Left lung (tissue), 10 donors: ENCODE results near the gene DDIAS. TPM values are rescaled to one million over a fixed set of nuclear protein-coding genes. Genes with fewer than 3 reads are reported as not detected.

ENCODE experiments used
- ATAC-seq: fragments of 200-7000 bp; cut with Tn5 transposase; one replicate; pipeline ENCODE4 v1.9.1; 2020; ENCODE audit warnings: moderate library complexity
- DNase-seq, 4 donors: peaks; one replicate each; pipeline ENCODE4 v3.0.0-alpha.2; 2013 to 2020
- H3K27ac ChIP-seq, 2 donors: fragments of 200-600 bp; sonication (generic) in 1 of 2; one replicate each; pipeline versions ENCODE4 v1.5.0 to v1.8.0; 2020 to 2021
- H3K27me3 ChIP-seq, 2 donors: fragments of 200-600 bp; sonication (generic) in 1 of 2; one replicate each; pipeline versions ENCODE4 v1.5.0 to v1.8.0; 2020 to 2021
- H3K36me3 ChIP-seq, 2 donors: fragments of 200-600 bp; sonication (generic) in 1 of 2; one replicate each; pipeline versions ENCODE4 v1.5.0 to v1.8.0; 2020 to 2021
- H3K4me1 ChIP-seq, 2 donors: fragments of 200-600 bp; one replicate each; pipeline ENCODE4 v1.8.0; 2021
- H3K4me3 ChIP-seq, 2 donors: fragments of 200-600 bp; sonication (generic) in 1 of 2; one replicate each; pipeline versions ENCODE4 v1.5.0 to v1.8.0; 2020 to 2021; ENCODE audit warnings: mild to moderate bottlenecking in 1 of 2
- H3K9me3 ChIP-seq, 2 donors: fragments of 200-600 bp; sonication (generic) in 1 of 2; one replicate each; pipeline versions ENCODE4 v1.5.0 to v1.8.0; 2020 to 2021
- CTCF ChIP-seq, 2 donors: fragments of 200-600 bp; sonication (generic) in 1 of 2; IDR thresholded peaks; one replicate each; pipeline versions ENCODE4 v1.5.0 to v1.8.0; 2021; ENCODE audit warnings: antibody characterized with exemption in 2 of 2
- intact Hi-C, 2 donors: fragments of 100-400 bp; cut with DNase I; formaldehyde crosslinking; loops; one replicate each; pipeline versions ENCODE4 v1.11.2 to v1.14.2; 2022
- polyA plus RNA-seq, 6 donors: library from polyadenylated mRNA; unstranded; fragments of 120-200 nt; gene quantifications; one replicate each; pipeline ENCODE4 v1.2.1, GENCODE V29; 2013; ENCODE audit not compliant: insufficient read length in 6 of 6
- total RNA-seq, 2 donors: library from RNA; stranded (reverse); fragmentation: NEBNext Ultra II Directional; extraction: Animal tissue kit (Norgen Biotek cat#: 25700); gene quantifications; one replicate each; pipeline ENCODE4 v1.2.1, GENCODE V29; 2021
- donor health status: DM: no; HTN: yes; CAD: no.
- donor health status: DM: no; HTN: no; CAD: no.

DDIAS gene
- total and polyA plus RNA-seq, 8 donors: 2.9 to 7.3 (median 5.3) TPM

GRCh38 chr11:82972103-82972502 lies 70.6 kb downstream of the DDIAS start:
- DNase-seq (no peak), ATAC-seq (no peak)
- H3K36me3 ChIP-seq: no peaks in the 10 kb centered on the region
- no peaks in the 10 kb centered on the region for H3K27me3 ChIP-seq
- no peaks in the 10 kb centered on the region for H3K4me1 ChIP-seq
- no peak overlapping the region for H3K27ac ChIP-seq
- no peak for TF ChIP-seq CTCF (IDR thresholded peaks at IDR 0.05)
- intact Hi-C loops: no loop called here
- H3K4me3 ChIP-seq: no peak overlapping the region
- peaks cover 0 to 2% of the 10 kb centered on the region in 2 donors for H3K9me3 ChIP-seq

- intact Hi-C loops: no loop called here
- ATAC-seq: no peak
These were observed 72.6 kb downstream of the DDIAS start for GRCh38 chr11:82974135-82974534.

GRCh38 chr11:82974851-82975250 lies 73.3 kb downstream of the DDIAS start:
- intact Hi-C loops: no loop called here
- no peak for TF ChIP-seq CTCF (IDR thresholded peaks at IDR 0.05)
- DNase-seq: no peak
- Histone ChIP-seq H3K4me1 (no peaks in the 10 kb centered on the region), H3K27me3 (no peaks in the 10 kb centered on the region), H3K36me3 (no peaks in the 10 kb centered on the region), H3K9me3 (peaks cover 0 to 2% of the 10 kb centered on the region in 2 donors), H3K27ac (no peak overlapping the region), H3K4me3 (no peak overlapping the region)
- no peak for ATAC-seq

More at GRCh38 chr11:82974135-82974534, 72.6 kb downstream of the DDIAS start:
- Histone ChIP-seq H3K27me3 (no peaks in the 10 kb centered on the region), H3K36me3 (no peaks in the 10 kb centered on the region), H3K27ac (no peak overlapping the region), H3K4me3 (no peak overlapping the region), H3K4me1 (no peaks in the 10 kb centered on the region), H3K9me3 (peaks cover 0 to 2% of the 10 kb centered on the region in 2 donors)
- TF ChIP-seq CTCF (IDR thresholded peaks at IDR 0.05): no peak
- DNase-seq: no peak

GRCh38 chr11:82975882-82976281 lies 74.3 kb downstream of the DDIAS start:
- no peak for DNase-seq
- H3K27ac ChIP-seq: no peak overlapping the region
- no peak for ATAC-seq
- TF ChIP-seq CTCF (IDR thresholded peaks at IDR 0.05): no peak
- H3K4me3 ChIP-seq: no peak overlapping the region
- H3K27me3 ChIP-seq: no peaks in the 10 kb centered on the region
- H3K9me3 ChIP-seq: no peaks in the 10 kb centered on the region
- intact Hi-C loops: no loop called here
- no peaks in the 10 kb centered on the region for H3K36me3 ChIP-seq
- H3K4me1 ChIP-seq: no peaks in the 10 kb centered on the region

- Histone ChIP-seq H3K36me3 (peaks cover 0 to 3% of the 10 kb centered on the region in 2 donors), H3K9me3 (no peaks in the 10 kb centered on the region), H3K27ac (no peak overlapping the region), H3K27me3 (no peaks in the 10 kb centered on the region), H3K4me1 (no peaks in the 10 kb centered on the region), H3K4me3 (no peak overlapping the region)
- ATAC-seq (no peak), DNase-seq (no peak)
- no peak for TF ChIP-seq CTCF (IDR thresholded peaks at IDR 0.05)
- intact Hi-C loops: no loop called here
These were observed 75.2 kb downstream of the DDIAS start for GRCh38 chr11:82976786-82977185.
